Measurements from ENCODE around the gene SMARCB1.

Gene SMARCB1

DNA sequence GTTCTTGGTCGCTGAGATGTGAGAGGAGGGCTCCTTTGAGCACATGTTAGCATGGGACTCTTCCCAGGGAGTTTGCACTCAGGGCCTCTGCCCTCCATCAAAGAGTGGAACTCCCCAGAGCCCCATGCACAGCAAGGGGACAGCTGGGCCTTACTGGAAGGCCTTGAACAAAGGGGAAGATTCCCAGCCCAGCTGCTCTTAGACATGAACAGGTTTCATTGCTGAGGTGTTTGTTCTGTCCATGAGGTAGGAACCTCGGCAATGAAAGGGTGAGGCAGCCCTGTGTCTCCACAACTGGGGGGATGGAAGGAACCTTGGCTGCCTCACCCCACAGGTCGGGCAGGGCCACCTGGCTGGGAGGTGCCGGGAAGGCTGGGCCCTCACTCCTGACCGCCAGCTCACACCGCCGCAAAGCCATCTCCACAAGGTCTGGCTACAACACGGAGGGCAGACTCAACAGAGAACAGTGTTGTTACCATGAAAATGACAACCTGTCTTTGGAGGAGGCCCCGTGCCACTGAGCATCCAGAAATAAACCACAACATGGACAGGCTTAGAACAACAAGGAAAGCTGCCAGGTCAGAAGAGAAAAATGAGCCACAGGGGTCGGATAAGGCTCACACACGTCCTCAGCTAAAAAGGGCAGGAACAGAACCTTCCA lies 48.8 kb downstream of the SMARCB1 start:
- peaks cover 14% of the 10 kb centered on the region for H3K4me1 ChIP-seq (ENCODE audit: low read length)
- TF ChIP-seq, protein P1, sequence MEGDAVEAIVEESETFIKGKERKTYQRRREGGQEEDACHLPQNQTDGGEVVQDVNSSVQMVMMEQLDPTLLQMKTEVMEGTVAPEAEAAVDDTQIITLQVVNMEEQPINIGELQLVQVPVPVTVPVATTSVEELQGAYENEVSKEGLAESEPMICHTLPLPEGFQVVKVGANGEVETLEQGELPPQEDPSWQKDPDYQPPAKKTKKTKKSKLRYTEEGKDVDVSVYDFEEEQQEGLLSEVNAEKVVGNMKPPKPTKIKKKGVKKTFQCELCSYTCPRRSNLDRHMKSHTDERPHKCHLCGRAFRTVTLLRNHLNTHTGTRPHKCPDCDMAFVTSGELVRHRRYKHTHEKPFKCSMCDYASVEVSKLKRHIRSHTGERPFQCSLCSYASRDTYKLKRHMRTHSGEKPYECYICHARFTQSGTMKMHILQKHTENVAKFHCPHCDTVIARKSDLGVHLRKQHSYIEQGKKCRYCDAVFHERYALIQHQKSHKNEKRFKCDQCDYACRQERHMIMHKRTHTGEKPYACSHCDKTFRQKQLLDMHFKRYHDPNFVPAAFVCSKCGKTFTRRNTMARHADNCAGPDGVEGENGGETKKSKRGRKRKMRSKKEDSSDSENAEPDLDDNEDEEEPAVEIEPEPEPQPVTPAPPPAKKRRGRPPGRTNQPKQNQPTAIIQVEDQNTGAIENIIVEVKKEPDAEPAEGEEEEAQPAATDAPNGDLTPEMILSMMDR (IDR thresholded peaks at IDR 0.05; ENCODE audit: low read depth, low read length) = no peak
- no peak for TF ChIP-seq EZH2phosphoT487 (IDR thresholded peaks at IDR 0.05; ENCODE audit: low read depth)
- no peak overlapping the region for H2AFZ ChIP-seq (ENCODE audit: low read depth, low read length)
- H3K9me3 ChIP-seq (ENCODE audit: insufficient read depth, low read length) = no peaks in the 10 kb centered on the region
- H3K4me3 ChIP-seq (ENCODE audit: low read length) = no peak overlapping the region
- 0 out of 2 replicates have a peak, but pooled peaks cover 22% of the 10 kb centered on the region for H4K20me1 ChIP-seq (ENCODE audit: insufficient read depth, low read length)
- peaks cover 53% of the 10 kb centered on the region for H3K36me3 ChIP-seq (replicated peaks; ENCODE audit: low read depth, low read length)
- peaks cover 13% of the 10 kb centered on the region; the same call in 1 of the 2 replicates for H3K79me2 ChIP-seq (ENCODE audit: low read length)
- no peak overlapping the region for H3K27ac ChIP-seq (ENCODE audit: low read length)
- no peaks in the 10 kb centered on the region for H3K27me3 ChIP-seq (ENCODE audit: low read depth, low read length)
- no peak overlapping the region for H3K4me2 ChIP-seq (ENCODE audit: low read length)
- no peak overlapping the region for H3K9ac ChIP-seq (ENCODE audit: low read length)

GRCh38 chr22:23836281-23836680 lies 49.5 kb downstream of the SMARCB1 start:
- H3K9me3 ChIP-seq (ENCODE audit: insufficient read depth, low read length) = no peaks in the 10 kb centered on the region
- H3K4me3 ChIP-seq (ENCODE audit: low read length) = no peak overlapping the region
- peaks cover 48% of the 10 kb centered on the region for H3K36me3 ChIP-seq (replicated peaks; ENCODE audit: low read depth, low read length)
- no peak overlapping the region for H2AFZ ChIP-seq (ENCODE audit: low read depth, low read length)
- H3K27ac ChIP-seq (ENCODE audit: low read length) = no peak overlapping the region
- 0 out of 2 replicates have a peak, but pooled peaks cover 16% of the 10 kb centered on the region for H4K20me1 ChIP-seq (ENCODE audit: insufficient read depth, low read length)
- H3K4me2 ChIP-seq (ENCODE audit: low read length) = no peak overlapping the region
- no peak for TF ChIP-seq EZH2phosphoT487 (IDR thresholded peaks at IDR 0.05; ENCODE audit: low read depth)
- TF ChIP-seq, protein P1 (IDR thresholded peaks at IDR 0.05; ENCODE audit: low read depth, low read length) = no peak
- H3K27me3 ChIP-seq (ENCODE audit: low read depth, low read length) = no peaks in the 10 kb centered on the region
- peaks cover 8% of the 10 kb centered on the region; the same call in 1 of the 2 replicates for H3K79me2 ChIP-seq (ENCODE audit: low read length)
- no peak overlapping the region for H3K9ac ChIP-seq (ENCODE audit: low read length)
- H3K4me1 ChIP-seq (ENCODE audit: low read length) = peaks cover 14% of the 10 kb centered on the region

- H3K27ac ChIP-seq (ENCODE audit: low read length) = no peak overlapping the region
- TF ChIP-seq, protein P1 (IDR thresholded peaks at IDR 0.05; ENCODE audit: low read depth, low read length) = no peak
- no peak for TF ChIP-seq EZH2phosphoT487 (IDR thresholded peaks at IDR 0.05; ENCODE audit: low read depth)
- H3K27me3 ChIP-seq (ENCODE audit: low read depth, low read length) = no peaks in the 10 kb centered on the region
- H3K9me3 ChIP-seq (ENCODE audit: insufficient read depth, low read length) = no peaks in the 10 kb centered on the region
- no peak overlapping the region for H2AFZ ChIP-seq (ENCODE audit: low read depth, low read length)
- peaks cover 42% of the 10 kb centered on the region for H3K36me3 ChIP-seq (replicated peaks; ENCODE audit: low read depth, low read length)
- H3K9ac ChIP-seq (ENCODE audit: low read length) = no peak overlapping the region
- peak overlapping the region; percentile 72 for H3K4me2 ChIP-seq (ENCODE audit: low read length)
- peaks cover 14% of the 10 kb centered on the region for H3K4me1 ChIP-seq (ENCODE audit: low read length)
- H3K79me2 ChIP-seq (ENCODE audit: low read length) = peaks cover 2% of the 10 kb centered on the region; the same call in 1 of the 2 replicates
- H3K4me3 ChIP-seq (ENCODE audit: low read length) = no peak overlapping the region
- H4K20me1 ChIP-seq (ENCODE audit: insufficient read depth, low read length) = 0 out of 2 replicates have a peak, but pooled peaks cover 10% of the 10 kb centered on the region
Measured at GRCh38 chr22:23836692-23837495, 50.1 kb downstream of the SMARCB1 start.

- Histone ChIP-seq H3K9me3 (ENCODE audit: insufficient read depth, low read length) (no peaks in the 10 kb centered on the region), H3K27me3 (ENCODE audit: low read depth, low read length) (no peaks in the 10 kb centered on the region), H4K20me1 (ENCODE audit: insufficient read depth, low read length) (0 out of 2 replicates have a peak, but pooled peaks cover 6% of the 10 kb centered on the region), H3K9ac (ENCODE audit: low read length) (0 out of 2 replicates have a peak overlapping the region, but pooled peaks have one; percentile 44), H3K36me3 (replicated peaks; ENCODE audit: low read depth, low read length) (peaks cover 38% of the 10 kb centered on the region), H3K27ac (ENCODE audit: low read length) (no peak overlapping the region), H2AFZ (ENCODE audit: low read depth, low read length) (no peak overlapping the region), H3K79me2 (ENCODE audit: low read length) (no peaks in the 10 kb centered on the region), H3K4me1 (ENCODE audit: low read length) (peaks cover 14% of the 10 kb centered on the region), H3K4me2 (ENCODE audit: low read length) (peak overlapping the region; percentile 72), H3K4me3 (ENCODE audit: low read length) (peak overlapping the region; percentile 74; the same call in 1 of the 2 replicates)
- TF ChIP-seq, protein P1 (IDR thresholded peaks at IDR 0.05; ENCODE audit: low read depth, low read length) = no peak
- TF ChIP-seq EZH2phosphoT487 (IDR thresholded peaks at IDR 0.05; ENCODE audit: low read depth) = no peak
Measured at GRCh38 chr22:23837496-23837859, 50.7 kb downstream of the SMARCB1 start.

Measured in OCI-LY3 (cell line).